Measurements from ENCODE around the gene RPL18. TPM values are rescaled to one million over a fixed set of nuclear protein-coding genes. Genes with fewer than 3 reads are reported as not detected.
A peak's percentile ranks its signal among the peaks of the same experiment; 100 is the strongest.

Gene RPL18
- total RNA-seq, 6 donors from 2014 or later: 950 to 1,930 (median 1,443) TPM

DNA sequence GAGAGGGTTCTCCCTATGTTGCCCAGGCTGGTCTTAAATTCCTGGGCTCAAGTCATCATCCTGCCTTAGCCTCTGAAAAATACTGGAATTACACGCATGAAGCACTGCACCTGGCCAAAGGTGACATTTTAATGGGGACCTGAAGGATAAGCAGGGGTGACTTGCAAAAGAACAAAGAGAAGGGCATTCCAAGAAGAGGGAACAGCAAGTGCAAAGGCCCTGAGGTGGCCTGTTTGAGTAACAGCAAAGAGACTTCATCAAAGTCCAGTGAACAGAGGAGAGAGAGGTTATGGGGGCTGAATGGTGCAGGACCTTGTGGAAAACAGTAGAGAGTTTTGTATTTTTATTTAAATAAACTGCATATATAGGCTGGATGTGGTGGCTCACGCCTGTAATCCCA, 22.9 kb upstream of the RPL18 start:
- no peak overlapping the region for H3K27ac ChIP-seq
- WGBS, 2 donors: 95 to 100% methylated on average over 2 of the region's 2 CpGs
- TF ChIP-seq POLR2A (IDR thresholded peaks at IDR 0.05) (no peak), POLR2AphosphoS5 (IDR thresholded peaks at IDR 0.05) (no peak), EP300 (IDR thresholded peaks at IDR 0.05) (no peak), CTCF (IDR thresholded peaks at IDR 0.05) (no peak)
- no peaks in the 10 kb centered on the region for H3K36me3 ChIP-seq
- no peaks in the 10 kb centered on the region for H3K9me3 ChIP-seq
- DNase-seq (no peak), ATAC-seq (ENCODE audit: low FRiP score in 2 of 2) (no peak)
- H3K4me1 ChIP-seq: peaks cover 25 to 38% (median 32%) of the 10 kb centered on the region in 4 donors
- H3K4me3 ChIP-seq: no peak overlapping the region
- H3K27me3 ChIP-seq: no peaks in the 10 kb centered on the region

- H3K4me3 ChIP-seq: no peak overlapping the region
- no peaks in the 10 kb centered on the region for H3K27me3 ChIP-seq
- H3K4me1 ChIP-seq: peaks cover 29 to 40% (median 32%) of the 10 kb centered on the region in 4 donors
- 75 to 80% methylated on average over 33 of the region's 33 CpGs for WGBS, 2 donors
- DNase-seq (peak in 1 of 2 donors; percentile 50), ATAC-seq (ENCODE audit: low FRiP score in 2 of 2) (no peak)
- H3K36me3 ChIP-seq: no peaks in the 10 kb centered on the region
- H3K27ac ChIP-seq: no peak overlapping the region
- H3K9me3 ChIP-seq: no peaks in the 10 kb centered on the region
- no peak for TF ChIP-seq EP300 (IDR thresholded peaks at IDR 0.05)
- TF ChIP-seq POLR2AphosphoS5 (IDR thresholded peaks at IDR 0.05): no peak
- TF ChIP-seq POLR2A (IDR thresholded peaks at IDR 0.05): no peak
- no peak for TF ChIP-seq CTCF (IDR thresholded peaks at IDR 0.05)
Observed at GRCh38 chr19:48639483-48640375, 20.8 kb upstream of the RPL18 start.

- TF ChIP-seq EP300 (IDR thresholded peaks at IDR 0.05) (no peak), CTCF (IDR thresholded peaks at IDR 0.05) (no peak), POLR2A (IDR thresholded peaks at IDR 0.05) (no peak), POLR2AphosphoS5 (IDR thresholded peaks at IDR 0.05) (no peak)
- Histone ChIP-seq H3K4me1 (peaks cover 33 to 44% (median 35%) of the 10 kb centered on the region in 4 donors), H3K27me3 (no peaks in the 10 kb centered on the region), H3K9me3 (no peaks in the 10 kb centered on the region), H3K27ac (peak overlapping the region; percentile 92 to 97 (median 95)), H3K4me3 (peak overlapping the region in 2 of 4 donors; percentile 77 to 82), H3K36me3 (no peaks in the 10 kb centered on the region)
- WGBS, 2 donors: 75 to 77% methylated on average over 14 to 16 of the region's 16 CpGs
- DNase-seq (peak in 1 of 2 donors; percentile 84), ATAC-seq (ENCODE audit: low FRiP score in 2 of 2) (no peak)
Observed at GRCh38 chr19:48638831-48639381, 19.9 kb upstream of the RPL18 start.

- Histone ChIP-seq H3K9me3 (no peaks in the 10 kb centered on the region), H3K27ac (peak overlapping the region; percentile 92 to 97 (median 95)), H3K36me3 (no peaks in the 10 kb centered on the region), H3K4me1 (peaks cover 40 to 51% (median 43%) of the 10 kb centered on the region in 4 donors), H3K4me3 (peak overlapping the region; percentile 36 to 82 (median 72)), H3K27me3 (no peaks in the 10 kb centered on the region)
- DNase-seq (peak; percentile 87 to 94), ATAC-seq (ENCODE audit: low FRiP score in 2 of 2) (peak; percentile 71 to 86)
- no peak for TF ChIP-seq CTCF (IDR thresholded peaks at IDR 0.05)
- peak; percentile 6 to 55 for TF ChIP-seq POLR2AphosphoS5 (IDR thresholded peaks at IDR 0.05)
- TF ChIP-seq POLR2A (IDR thresholded peaks at IDR 0.05): peak in 1 of 4 donors; percentile 61
- no peak for TF ChIP-seq EP300 (IDR thresholded peaks at IDR 0.05)
- WGBS, 2 donors: 6 to 8% methylated on average over 28 to 29 of the region's 29 CpGs
Observed at GRCh38 chr19:48637948-48638830, 19.2 kb upstream of the RPL18 start.
